ENCODE results near the gene CDYL. TPM values are rescaled to one million over a fixed set of nuclear protein-coding genes. Genes with fewer than 3 reads are reported as not detected.
A peak's percentile ranks its signal among the peaks of the same experiment; 100 is the strongest.

CDYL gene
- polyA plus RNA-seq, 1 of the 3 experiments (the other 2 are of a cell fraction), result 13.3 TPM

DNA sequence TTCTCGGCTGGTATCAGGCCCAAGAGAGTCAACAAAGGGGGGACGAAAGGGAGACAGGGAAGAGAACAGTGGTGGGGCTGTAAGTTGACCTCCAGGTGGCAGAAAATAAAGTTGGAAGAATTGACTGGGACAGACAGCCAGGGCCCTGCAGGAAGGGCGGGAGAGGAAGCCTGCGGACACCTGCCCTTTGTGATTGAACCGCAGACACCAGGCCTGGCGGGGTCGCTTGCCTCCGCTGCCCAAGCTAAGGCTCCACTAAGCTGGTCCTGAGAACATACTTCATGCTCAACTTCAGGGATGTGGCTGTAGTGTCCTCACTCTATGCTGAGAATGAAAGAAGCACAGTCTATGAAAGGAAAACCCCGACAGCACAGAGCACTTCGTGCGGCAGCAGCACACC, 173.9 kb downstream of the CDYL start:
- Histone ChIP-seq H3K9me3 (no peaks in the 10 kb centered on the region), H3K9me2 (no peaks in the 10 kb centered on the region), H3F3A (replicated peaks; ENCODE audit: insufficient read depth) (no peaks in the 10 kb centered on the region), H3K27ac (ENCODE audit: low read depth in 2 of 2, low read length in 1 of 2) (no peak overlapping the region), H3K79me2 (ENCODE audit: insufficient read depth) (no peaks in the 10 kb centered on the region), H4K20me1 (ENCODE audit: insufficient read depth) (no peaks in the 10 kb centered on the region), H3K36me3 (replicated peaks in 1 of 2; ENCODE audit: control insufficient read depth in 1 of 2, insufficient read depth in 2 of 2, low read length in 1 of 2) (peaks cover 0 to 22% of the 10 kb centered on the region in 2 experiments), H3K4me3 (ENCODE audit: low read depth in 2 of 2, low read length in 1 of 2) (no peak overlapping the region), H2AFZ (ENCODE audit: low read depth) (no peak overlapping the region), H3K27me3 (ENCODE audit: insufficient read depth) (no peaks in the 10 kb centered on the region), H3K9ac (no peak overlapping the region), H3K4me2 (no peak overlapping the region), H3K4me1 (ENCODE audit: control insufficient read depth in 1 of 2, insufficient read depth in 2 of 2, low read depth in 1 of 2, low read length in 1 of 2) (peaks cover 0 to 4% of the 10 kb centered on the region in 2 experiments; a peak in 1 of 4 replicates)
- CTCF ChIA-PET, result no interaction called here
- DNase-seq, result no peak
- POLR2A ChIA-PET, result no interaction called here
- WGBS (ENCODE audit: low lambda C conversion rate), result 99% methylated on average over 11 of the region's 11 CpGs
- TF ChIP-seq NFIC (IDR thresholded peaks at IDR 0.05; ENCODE audit: borderline replicate concordance) (no peak), RFX5 (IDR thresholded peaks at IDR 0.05; ENCODE audit: low read length) (no peak), SIN3A (IDR thresholded peaks at IDR 0.05; ENCODE audit: borderline replicate concordance, low read depth, low read length) (no peak), TAF1 (IDR thresholded peaks at IDR 0.05; ENCODE audit: borderline replicate concordance, low read depth, low read length) (no peak), CHD2 (IDR thresholded peaks at IDR 0.05; ENCODE audit: low read length, partially characterized antibody) (no peak), EZH2phosphoT487 (IDR thresholded peaks at IDR 0.05; ENCODE audit: borderline replicate concordance, low read depth) (no peak), GATA2 (CRISPR knock-in tag; IDR thresholded peaks at IDR 0.05) (no peak), MXI1 (IDR thresholded peaks at IDR 0.05; ENCODE audit: low read depth, low read length) (no peak), ELF1 (IDR thresholded peaks at IDR 0.05) (no peak), TCF12 (IDR thresholded peaks at IDR 0.05) (no peak), POLR2AphosphoS5 (IDR thresholded peaks at IDR 0.05; ENCODE audit: low read depth, low read length) (no peak), JUND (IDR thresholded peaks at IDR 0.05) (no peak), FOXM1 (IDR thresholded peaks at IDR 0.05; ENCODE audit: low read depth) (no peak)
- TF ChIP-seq, protein P1, sequence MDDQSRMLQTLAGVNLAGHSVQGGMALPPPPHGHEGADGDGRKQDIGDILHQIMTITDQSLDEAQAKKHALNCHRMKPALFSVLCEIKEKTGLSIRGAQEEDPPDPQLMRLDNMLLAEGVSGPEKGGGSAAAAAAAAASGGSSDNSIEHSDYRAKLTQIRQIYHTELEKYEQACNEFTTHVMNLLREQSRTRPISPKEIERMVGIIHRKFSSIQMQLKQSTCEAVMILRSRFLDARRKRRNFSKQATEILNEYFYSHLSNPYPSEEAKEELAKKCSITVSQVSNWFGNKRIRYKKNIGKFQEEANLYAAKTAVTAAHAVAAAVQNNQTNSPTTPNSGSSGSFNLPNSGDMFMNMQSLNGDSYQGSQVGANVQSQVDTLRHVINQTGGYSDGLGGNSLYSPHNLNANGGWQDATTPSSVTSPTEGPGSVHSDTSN (IDR thresholded peaks at IDR 0.05), result no peak
- TF ChIP-seq, protein P2, sequence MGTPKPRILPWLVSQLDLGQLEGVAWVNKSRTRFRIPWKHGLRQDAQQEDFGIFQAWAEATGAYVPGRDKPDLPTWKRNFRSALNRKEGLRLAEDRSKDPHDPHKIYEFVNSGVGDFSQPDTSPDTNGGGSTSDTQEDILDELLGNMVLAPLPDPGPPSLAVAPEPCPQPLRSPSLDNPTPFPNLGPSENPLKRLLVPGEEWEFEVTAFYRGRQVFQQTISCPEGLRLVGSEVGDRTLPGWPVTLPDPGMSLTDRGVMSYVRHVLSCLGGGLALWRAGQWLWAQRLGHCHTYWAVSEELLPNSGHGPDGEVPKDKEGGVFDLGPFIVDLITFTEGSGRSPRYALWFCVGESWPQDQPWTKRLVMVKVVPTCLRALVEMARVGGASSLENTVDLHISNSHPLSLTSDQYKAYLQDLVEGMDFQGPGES (IDR thresholded peaks at IDR 0.05; ENCODE audit: low read depth, low read length), result no peak

DNA sequence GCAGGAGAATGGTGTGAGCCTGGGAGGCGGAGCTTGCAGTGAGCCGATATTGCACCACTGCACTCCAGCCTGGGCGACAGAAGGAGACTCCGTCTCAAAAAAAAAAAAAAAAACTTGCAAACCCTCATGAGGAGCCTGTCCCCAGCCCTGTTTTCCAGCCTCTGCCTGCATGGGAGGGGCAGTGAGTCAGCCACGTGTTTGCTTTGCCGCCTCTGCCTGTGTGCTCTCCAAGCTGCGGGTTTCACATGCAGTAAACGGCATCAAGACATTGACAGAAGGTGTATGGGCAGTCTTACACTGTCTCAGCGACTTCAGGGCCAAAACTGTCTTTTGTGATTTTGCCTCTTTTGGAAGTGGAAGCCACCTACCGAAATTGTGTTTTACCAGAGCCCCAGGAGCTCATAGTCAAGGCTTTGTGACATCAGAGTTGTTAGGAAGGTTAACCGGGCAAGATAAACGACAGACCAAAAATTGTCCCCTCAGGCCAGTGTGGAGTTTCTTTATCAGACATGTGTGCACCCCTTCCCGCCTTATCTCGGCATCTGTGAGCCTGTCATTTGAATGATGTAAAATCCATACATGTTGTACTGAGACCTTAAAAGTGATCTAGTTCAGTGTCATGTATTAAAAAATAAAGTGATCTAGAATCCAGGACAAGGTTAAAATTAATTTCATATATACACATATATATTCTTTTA, 174.8 kb downstream of the CDYL start:
- peaks cover 0 to 4% of the 10 kb centered on the region in 2 experiments; a peak in 1 of 4 replicates for H3K4me1 ChIP-seq (ENCODE audit: control insufficient read depth in 1 of 2, insufficient read depth in 2 of 2, low read depth in 1 of 2, low read length in 1 of 2)
- no peak overlapping the region for H3K9ac ChIP-seq
- WGBS (ENCODE audit: low lambda C conversion rate), result 87% methylated on average over 14 of the region's 14 CpGs
- no peaks in the 10 kb centered on the region for H3F3A ChIP-seq (replicated peaks; ENCODE audit: insufficient read depth)
- DNase-seq, result peak; percentile 53
- H4K20me1 ChIP-seq (ENCODE audit: insufficient read depth), result no peaks in the 10 kb centered on the region
- no peak overlapping the region for H2AFZ ChIP-seq (ENCODE audit: low read depth)
- H3K27ac ChIP-seq (ENCODE audit: low read depth in 2 of 2, low read length in 1 of 2), result no peak overlapping the region
- no peaks in the 10 kb centered on the region for H3K27me3 ChIP-seq (ENCODE audit: insufficient read depth)
- ChIA-PET POLR2A (no interaction called here), CTCF (no interaction called here)
- H3K4me2 ChIP-seq, result no peak overlapping the region
- TF ChIP-seq JUND (IDR thresholded peaks at IDR 0.05) (no peak), NFIC (IDR thresholded peaks at IDR 0.05; ENCODE audit: borderline replicate concordance) (no peak), GATA2 (CRISPR knock-in tag; IDR thresholded peaks at IDR 0.05) (peak; percentile 40; the same call in 1 of the 2 replicates), RFX5 (IDR thresholded peaks at IDR 0.05; ENCODE audit: low read length) (0 out of 2 replicates have a peak, but pooled peaks have one; percentile 15)
- H3K4me3 ChIP-seq (ENCODE audit: low read depth in 2 of 2, low read length in 1 of 2), result no peak overlapping the region
- H3K79me2 ChIP-seq (ENCODE audit: insufficient read depth), result no peaks in the 10 kb centered on the region
- H3K36me3 ChIP-seq (replicated peaks in 1 of 2; ENCODE audit: control insufficient read depth in 1 of 2, insufficient read depth in 2 of 2, low read length in 1 of 2), result peaks cover 0 to 23% of the 10 kb centered on the region in 2 experiments
- H3K9me2 ChIP-seq, result no peaks in the 10 kb centered on the region
- H3K9me3 ChIP-seq, result no peaks in the 10 kb centered on the region
